ENCODE results near the gene SGCD. TPM values are rescaled to one million over a fixed set of nuclear protein-coding genes. Genes with fewer than 3 reads are reported as not detected.

Gene SGCD
- total and polyA plus RNA-seq, 2 of the 4 experiments (the other 2 are of a cell fraction), result 5.8 to 10.6 TPM

DNA sequence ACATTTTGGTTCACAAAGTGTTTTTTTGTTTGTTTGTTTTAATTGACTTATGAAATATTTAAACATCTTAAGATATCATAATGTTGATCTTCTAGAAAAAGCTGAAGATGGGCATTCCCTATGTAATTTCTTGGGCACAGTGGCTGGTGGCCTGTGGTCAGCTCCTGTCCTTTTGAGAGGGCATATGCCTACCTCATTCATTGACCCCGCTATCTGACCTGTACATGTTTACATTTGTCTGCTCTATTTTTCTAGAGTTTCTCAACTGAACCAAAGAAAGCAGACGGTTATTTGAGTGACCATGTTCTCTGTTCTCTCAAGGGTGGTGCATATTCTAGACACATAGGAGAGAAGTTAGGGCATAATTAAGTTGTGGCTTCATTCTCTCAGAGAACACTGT lies 5.3 kb downstream of the SGCD start:
- no peak overlapping the region for H3K9ac ChIP-seq (ENCODE audit: low read depth, low read length)
- no peaks in the 10 kb centered on the region for H4K20me1 ChIP-seq (ENCODE audit: insufficient read depth, low read length)
- no peak overlapping the region for H3K4ac ChIP-seq (ENCODE audit: low read depth, low read length)
- intact Hi-C loops (cut with micrococcal nuclease) (no loop called here), dilution Hi-C loops (cut with HindIII; ENCODE audit: low sequenced_read_pairs, unreplicated experiment) (no loop called here), in situ Hi-C loops (cut with MboI; ENCODE audit: low sequenced_read_pairs) (no loop called here)
- H4K8ac ChIP-seq (ENCODE audit: low read depth in 2 of 2, low read length in 2 of 2), result no peak overlapping the region
- no peak overlapping the region for H2BK15ac ChIP-seq (ENCODE audit: low read depth, low read length)
- H2AK9ac ChIP-seq (replicated peaks; ENCODE audit: low read depth, low read length, poor library complexity), result no peak overlapping the region
- peaks cover 7% of the 10 kb centered on the region for H3K9me1 ChIP-seq (ENCODE audit: insufficient read depth, low read length)
- H3K36me3 ChIP-seq (ENCODE audit: control insufficient read depth, insufficient read depth, low read length), result peaks cover 18% of the 10 kb centered on the region
- H3K4me2 ChIP-seq (ENCODE audit: low read depth, low read length), result no peak overlapping the region
- H4K5ac ChIP-seq (ENCODE audit: low read depth, low read length), result no peak overlapping the region
- ChIA-PET CTCF (no interaction called here), POLR2A (ENCODE audit: unreplicated experiment) (no interaction called here)
- no peak overlapping the region for H3K23ac ChIP-seq (ENCODE audit: low read depth, low read length)
- H3K27me3 ChIP-seq (ENCODE audit: control insufficient read depth, insufficient read depth, low read length), result no peaks in the 10 kb centered on the region
- no peak for ATAC-seq (ENCODE audit: low read depth)
- no peak overlapping the region for H2AFZ ChIP-seq (replicated peaks; ENCODE audit: low read length, poor library complexity)
- TF ChIP-seq RCOR1 (IDR thresholded peaks at IDR 0.05; ENCODE audit: insufficient replicate concordance, low read length), result no peak
- no peak for TF ChIP-seq FOS (IDR thresholded peaks at IDR 0.05; ENCODE audit: low read depth, low read length)
- TF ChIP-seq MAZ (IDR thresholded peaks at IDR 0.05; ENCODE audit: borderline replicate concordance, low read depth, low read length), result no peak
- TF ChIP-seq MXI1 (IDR thresholded peaks at IDR 0.05; ENCODE audit: borderline replicate concordance, low read depth, low read length), result no peak
- TF ChIP-seq CHD1 (IDR thresholded peaks at IDR 0.05; ENCODE audit: low read depth, low read length), result no peak
- no peak for TF ChIP-seq RFX5 (IDR thresholded peaks at IDR 0.05; ENCODE audit: low read depth, low read length)
- TF ChIP-seq MAFK (IDR thresholded peaks at IDR 0.05; ENCODE audit: low read depth, low read length), result no peak
- TF ChIP-seq SMC3 (IDR thresholded peaks at IDR 0.05; ENCODE audit: low read depth, low read length), result no peak
- no peak for TF ChIP-seq USF2 (IDR thresholded peaks at IDR 0.05; ENCODE audit: low read depth, low read length)
- TF ChIP-seq ELK1 (IDR thresholded peaks at IDR 0.05; ENCODE audit: borderline replicate concordance, low read depth, low read length), result no peak
- TF ChIP-seq CEBPB (IDR thresholded peaks at IDR 0.05; ENCODE audit: low read depth, low read length), result no peak
- TF ChIP-seq, protein P1, sequence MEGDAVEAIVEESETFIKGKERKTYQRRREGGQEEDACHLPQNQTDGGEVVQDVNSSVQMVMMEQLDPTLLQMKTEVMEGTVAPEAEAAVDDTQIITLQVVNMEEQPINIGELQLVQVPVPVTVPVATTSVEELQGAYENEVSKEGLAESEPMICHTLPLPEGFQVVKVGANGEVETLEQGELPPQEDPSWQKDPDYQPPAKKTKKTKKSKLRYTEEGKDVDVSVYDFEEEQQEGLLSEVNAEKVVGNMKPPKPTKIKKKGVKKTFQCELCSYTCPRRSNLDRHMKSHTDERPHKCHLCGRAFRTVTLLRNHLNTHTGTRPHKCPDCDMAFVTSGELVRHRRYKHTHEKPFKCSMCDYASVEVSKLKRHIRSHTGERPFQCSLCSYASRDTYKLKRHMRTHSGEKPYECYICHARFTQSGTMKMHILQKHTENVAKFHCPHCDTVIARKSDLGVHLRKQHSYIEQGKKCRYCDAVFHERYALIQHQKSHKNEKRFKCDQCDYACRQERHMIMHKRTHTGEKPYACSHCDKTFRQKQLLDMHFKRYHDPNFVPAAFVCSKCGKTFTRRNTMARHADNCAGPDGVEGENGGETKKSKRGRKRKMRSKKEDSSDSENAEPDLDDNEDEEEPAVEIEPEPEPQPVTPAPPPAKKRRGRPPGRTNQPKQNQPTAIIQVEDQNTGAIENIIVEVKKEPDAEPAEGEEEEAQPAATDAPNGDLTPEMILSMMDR (conservative IDR thresholded peaks at IDR 0.05; ENCODE audit: low read depth, low read length), result no peak
- no peak for TF ChIP-seq BHLHE40 (IDR thresholded peaks at IDR 0.05; ENCODE audit: low read depth, low read length)
- no peak overlapping the region for H2AK5ac ChIP-seq (ENCODE audit: low read depth, low read length)
- H3K9me3 ChIP-seq (ENCODE audit: control insufficient read depth, insufficient read depth, low read length), result no peaks in the 10 kb centered on the region
- no peak overlapping the region for H3K14ac ChIP-seq (replicated peaks; ENCODE audit: low read depth, low read length)
- no peak overlapping the region for H2BK120ac ChIP-seq (ENCODE audit: low read depth, low read length)
- no peak overlapping the region for H4K91ac ChIP-seq (ENCODE audit: insufficient read depth, low read depth, low read length)
- H3K4me1 ChIP-seq (ENCODE audit: control insufficient read depth, insufficient read depth, low read length), result peaks cover 8% of the 10 kb centered on the region; the same call in 1 of the 2 replicates
- H2BK20ac ChIP-seq (ENCODE audit: low read depth, low read length), result no peak overlapping the region
- H2BK5ac ChIP-seq (ENCODE audit: low read depth, low read length, poor library complexity, severe bottlenecking), result no peak overlapping the region
- no peak overlapping the region for H3K4me3 ChIP-seq (ENCODE audit: insufficient read depth, low read depth, low read length)
- DNase-seq, result no peak
- no TSS peak for BruUV-seq (replicated peaks)
- H3K79me1 ChIP-seq (ENCODE audit: low read depth in 1 of 2, low read length in 2 of 2), result peaks cover 0 to 22% of the 10 kb centered on the region in 2 experiments; a peak in 3 of 4 replicates
- no peak overlapping the region for H3K56ac ChIP-seq (ENCODE audit: extremely low read depth, insufficient read depth, low read length)
- H3K18ac ChIP-seq (ENCODE audit: low read depth, low read length), result no peak overlapping the region
- H3K27ac ChIP-seq (ENCODE audit: insufficient read depth, low read length), result no peak overlapping the region
- no CpG with 5 or more reads among the region's 2 CpGs for WGBS, 2 experiments (ENCODE audit: extremely low coverage in 2 of 2, insufficient read length in 1 of 2)

Measured in IMR-90 (cell line).